Mucosa of stomach (tissue), 1 donor: ENCODE data around the gene TMBIM6.

Source experiments
- H3K27me3 ChIP-seq: one replicate; pipeline ENCODE4 v1.7.0; 2013; ENCODE audit warnings: mild to moderate bottlenecking, low read length; ENCODE audit not compliant: control insufficient read depth, insufficient read depth
- H3K36me3 ChIP-seq: one replicate; pipeline ENCODE4 v1.7.0; 2013; ENCODE audit warnings: low read length; ENCODE audit not compliant: control insufficient read depth, insufficient read depth
- H3K4me1 ChIP-seq: one replicate; pipeline ENCODE4 v1.7.0; 2013; ENCODE audit warnings: mild to moderate bottlenecking, low read length; ENCODE audit not compliant: control insufficient read depth, insufficient read depth
- H3K4me3 ChIP-seq: one replicate; pipeline ENCODE4 v1.7.0; 2013; ENCODE audit warnings: low read length
- H3K9ac ChIP-seq: one replicate; pipeline ENCODE4 v1.7.0; 2013; ENCODE audit warnings: mild to moderate bottlenecking, low read length, moderate library complexity
- H3K9me3 ChIP-seq: one replicate; pipeline ENCODE4 v1.7.0; 2013; ENCODE audit warnings: mild to moderate bottlenecking, low read length, moderate library complexity; ENCODE audit not compliant: control insufficient read depth
- donor health status: Pancreatic carcinoma.

TMBIM6 gene

DNA sequence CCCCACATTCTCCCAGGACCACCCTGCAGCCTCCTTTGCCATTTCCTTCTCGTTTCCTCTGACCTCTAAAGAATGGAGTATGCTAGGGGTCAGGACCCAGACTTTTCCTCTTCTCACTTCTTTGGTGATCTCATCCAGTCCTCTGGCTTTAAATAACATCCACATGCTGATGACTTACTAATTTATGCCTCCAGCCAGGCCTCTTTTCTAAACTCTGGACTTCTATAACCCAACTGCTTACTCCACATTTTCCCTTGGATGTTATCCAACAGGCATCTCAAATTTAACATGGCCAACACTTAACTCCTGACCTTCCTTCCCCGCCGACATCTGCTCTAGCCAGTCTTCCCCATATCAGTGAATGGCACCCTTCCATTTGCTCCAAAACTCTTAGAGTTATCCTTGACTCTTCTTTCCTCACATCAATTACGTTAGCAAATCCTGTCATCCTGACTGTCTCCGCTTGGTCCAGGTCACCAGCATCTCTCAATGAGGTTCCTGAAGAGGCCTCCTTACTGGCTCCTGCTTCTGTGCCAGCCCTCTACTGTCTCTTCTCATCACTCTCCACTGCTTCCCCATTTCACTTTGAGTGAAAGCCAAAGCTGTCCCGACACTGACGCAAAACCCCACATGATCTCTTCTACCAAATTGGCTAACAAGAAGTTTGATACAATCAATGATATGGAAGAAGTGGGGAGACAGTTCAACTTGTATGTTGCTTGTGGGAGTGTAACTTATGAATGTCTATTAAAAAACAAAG is 42.7 kb downstream of the TMBIM6 start:
- no peak overlapping the region for H3K9ac ChIP-seq
- H3K27me3 ChIP-seq = no peaks in the 10 kb centered on the region
- no peaks in the 10 kb centered on the region for H3K9me3 ChIP-seq
- H3K36me3 ChIP-seq = no peaks in the 10 kb centered on the region
- H3K4me1 ChIP-seq = no peaks in the 10 kb centered on the region
- H3K4me3 ChIP-seq = no peak overlapping the region

DNA sequence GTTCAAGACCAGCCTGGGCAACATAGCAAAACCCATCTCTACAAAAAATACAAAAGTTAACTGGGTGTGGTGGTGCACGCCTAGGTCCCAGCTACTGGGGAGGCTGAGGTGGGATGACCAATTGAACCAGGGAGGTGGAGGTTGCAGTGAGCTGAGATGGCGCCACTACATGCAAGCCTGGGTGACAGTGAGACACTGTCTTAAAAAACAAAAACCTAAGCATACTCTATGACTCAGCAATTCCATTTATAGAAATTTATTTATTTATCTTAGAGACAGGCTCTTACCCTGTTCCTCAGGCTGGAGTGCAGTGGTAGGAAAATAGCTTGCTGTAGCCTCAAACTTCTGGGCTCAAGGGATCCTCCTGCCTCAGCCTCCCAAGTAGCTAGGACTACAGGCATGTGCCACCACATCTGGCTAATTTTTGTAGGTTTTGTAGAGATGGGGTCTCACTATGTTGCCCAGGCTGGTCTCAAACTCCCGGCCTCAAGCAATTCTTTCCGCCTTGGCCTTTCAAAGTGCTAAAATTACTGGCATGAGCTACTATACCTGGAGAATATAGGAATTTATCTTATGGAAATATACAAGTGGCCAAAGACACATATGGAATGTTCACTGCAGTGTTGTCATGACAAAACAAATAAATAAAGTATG is 43.5 kb downstream of the TMBIM6 start:
- Histone ChIP-seq H3K9ac (no peak overlapping the region), H3K27me3 (no peaks in the 10 kb centered on the region), H3K4me3 (no peak overlapping the region), H3K36me3 (no peaks in the 10 kb centered on the region), H3K9me3 (no peaks in the 10 kb centered on the region), H3K4me1 (no peaks in the 10 kb centered on the region)

DNA sequence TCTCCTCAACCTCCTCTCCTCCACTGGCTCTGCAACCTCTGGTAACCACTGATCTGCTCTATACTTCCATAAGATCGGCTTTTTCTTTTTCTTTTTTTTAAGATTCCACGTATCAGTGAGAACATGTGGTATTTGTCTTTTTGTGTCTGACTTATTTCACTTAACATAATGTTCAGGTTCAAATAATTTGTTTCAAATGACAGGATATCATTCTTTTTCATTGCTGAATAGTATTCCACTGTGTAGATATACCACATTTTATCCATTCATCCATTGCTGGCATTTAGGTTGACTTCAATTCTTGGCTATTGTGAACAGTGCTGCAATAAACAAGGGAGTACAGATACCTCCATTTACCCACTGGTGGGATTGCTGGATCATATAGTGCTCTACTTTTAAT is 46.3 kb downstream of the TMBIM6 start:
- no peaks in the 10 kb centered on the region for H3K27me3 ChIP-seq
- no peaks in the 10 kb centered on the region for H3K36me3 ChIP-seq
- H3K9ac ChIP-seq = no peak overlapping the region
- no peaks in the 10 kb centered on the region for H3K9me3 ChIP-seq
- H3K4me1 ChIP-seq = no peaks in the 10 kb centered on the region
- H3K4me3 ChIP-seq = no peak overlapping the region

DNA sequence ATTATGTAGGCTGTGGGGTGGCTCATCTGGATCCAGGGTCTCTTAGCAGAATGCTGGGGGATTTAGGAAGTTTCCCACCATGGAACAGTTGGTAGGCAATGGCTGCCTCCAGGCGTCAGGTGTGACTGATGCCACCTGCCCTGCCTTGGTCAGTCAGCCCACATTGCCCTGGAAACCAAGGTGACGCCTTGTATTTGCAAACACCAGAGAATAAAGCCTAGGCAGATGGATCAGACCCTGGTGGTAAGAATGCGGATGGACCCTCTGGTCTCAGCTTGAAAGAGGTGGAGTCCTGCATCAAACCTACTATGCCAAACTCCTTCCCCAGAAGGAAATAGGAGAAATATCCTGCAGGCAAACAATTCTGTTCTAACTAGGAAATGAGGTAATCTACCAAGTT is 48.6 kb downstream of the TMBIM6 start:
- H3K4me1 ChIP-seq = no peaks in the 10 kb centered on the region
- H3K36me3 ChIP-seq = no peaks in the 10 kb centered on the region
- H3K27me3 ChIP-seq = no peaks in the 10 kb centered on the region
- no peaks in the 10 kb centered on the region for H3K9me3 ChIP-seq
- no peak overlapping the region for H3K9ac ChIP-seq
- H3K4me3 ChIP-seq = no peak overlapping the region

DNA sequence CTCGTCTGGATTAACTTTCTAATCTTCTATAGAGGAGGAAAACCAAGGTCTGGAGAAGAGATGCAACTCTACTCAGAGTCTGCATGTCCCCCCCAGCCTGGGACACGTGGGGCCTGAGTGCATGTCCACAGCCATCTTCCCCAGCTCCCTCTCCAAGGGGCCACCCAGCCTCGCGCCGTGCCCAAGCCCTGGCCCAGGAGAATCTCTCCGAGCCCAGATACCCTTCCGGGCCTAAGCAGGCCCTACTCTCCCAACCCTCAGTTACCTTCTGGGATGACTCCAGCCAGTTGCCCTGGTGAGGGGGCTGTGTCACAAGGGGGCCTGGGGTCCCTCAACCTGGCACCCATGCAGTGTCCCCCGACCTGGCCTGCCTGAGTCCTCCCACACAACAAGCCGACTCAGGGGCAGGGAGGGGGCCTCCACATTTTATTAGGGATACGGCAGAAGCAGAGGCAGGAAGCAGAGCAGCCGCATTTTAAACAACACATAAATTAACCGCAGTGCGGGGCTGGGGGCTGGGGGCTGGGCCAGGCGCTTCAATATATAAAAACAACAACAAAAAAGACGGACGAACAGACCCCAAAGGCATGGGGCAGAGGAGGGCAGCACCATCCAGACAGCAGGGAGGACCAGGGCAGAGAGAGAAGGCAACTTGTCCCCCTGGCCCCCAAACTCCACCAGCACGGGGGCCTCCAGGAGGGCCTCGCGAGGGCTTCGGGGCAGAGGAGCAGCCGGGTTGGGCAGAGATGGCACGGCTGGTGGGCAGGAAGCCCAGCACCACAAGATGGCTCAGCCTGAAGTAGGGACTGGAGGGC is 49.6 kb downstream of the TMBIM6 start:
- Histone ChIP-seq H3K9me3 (no peaks in the 10 kb centered on the region), H3K9ac (no peak overlapping the region), H3K36me3 (no peaks in the 10 kb centered on the region), H3K4me3 (no peak overlapping the region), H3K4me1 (no peaks in the 10 kb centered on the region), H3K27me3 (no peaks in the 10 kb centered on the region)

DNA sequence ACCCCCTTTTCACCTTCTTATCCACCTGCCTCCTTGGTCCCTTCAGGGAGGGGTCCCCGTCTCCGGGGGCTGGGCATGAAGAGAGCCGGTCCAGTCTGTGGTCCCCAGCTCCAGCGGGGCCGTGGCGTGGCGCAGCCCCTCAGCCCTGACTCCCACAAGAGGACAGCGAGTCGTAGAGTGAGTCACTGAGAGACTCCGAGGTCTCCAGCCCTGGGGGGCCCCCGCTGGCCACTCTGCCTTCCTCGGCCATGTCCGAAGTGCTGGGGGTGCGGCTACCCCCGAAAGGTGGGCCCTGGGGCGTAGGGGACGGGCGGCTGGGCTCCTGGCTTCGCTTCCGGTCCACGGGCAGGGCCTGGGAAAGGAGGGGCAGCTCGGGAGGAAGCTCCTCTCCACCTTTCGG is 50.3 kb downstream of the TMBIM6 start:
- no peaks in the 10 kb centered on the region for H3K27me3 ChIP-seq
- H3K4me3 ChIP-seq = no peak overlapping the region
- H3K9ac ChIP-seq = no peak overlapping the region
- H3K9me3 ChIP-seq = no peaks in the 10 kb centered on the region
- H3K4me1 ChIP-seq = no peaks in the 10 kb centered on the region
- H3K36me3 ChIP-seq = no peaks in the 10 kb centered on the region

DNA sequence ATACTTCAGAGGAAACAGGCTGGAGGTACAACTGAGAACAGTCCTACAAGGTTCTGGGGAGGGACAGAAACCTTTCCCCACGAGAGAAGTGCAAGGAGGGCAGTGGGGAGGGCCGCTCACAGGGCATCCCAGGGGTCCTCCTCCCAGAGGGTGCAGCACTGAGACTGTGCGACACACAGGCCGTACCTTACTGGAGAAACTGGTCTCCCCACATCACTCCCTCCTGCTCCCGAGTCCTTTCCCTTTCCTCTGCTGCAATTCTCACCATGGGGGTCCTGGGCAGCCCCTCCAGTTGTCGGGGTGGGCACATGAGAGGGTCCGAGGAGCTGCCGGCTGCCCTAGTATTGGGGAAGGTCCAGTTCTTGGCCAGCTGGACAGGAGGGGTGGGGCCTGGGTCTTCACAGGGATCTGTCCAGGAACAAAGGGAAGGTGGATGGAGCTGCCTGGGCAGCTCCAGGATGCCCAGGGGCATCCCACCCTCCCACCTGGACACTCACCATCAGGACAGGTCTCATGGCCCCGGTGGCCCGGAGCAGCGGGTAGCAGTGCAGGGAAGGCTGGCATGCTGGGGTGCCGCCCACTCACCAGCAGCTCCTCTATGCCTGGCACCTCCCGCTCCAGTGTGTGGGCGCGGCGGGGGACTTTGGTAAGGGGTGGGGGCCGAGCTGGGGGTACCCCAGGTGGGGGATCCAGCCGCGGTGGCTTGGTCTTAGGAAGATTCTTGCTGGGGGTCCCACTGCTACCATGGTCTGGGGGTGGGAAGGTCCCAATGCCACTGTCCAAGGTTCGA is 51.0 kb downstream of the TMBIM6 start:
- Histone ChIP-seq H3K4me3 (no peak overlapping the region), H3K27me3 (no peaks in the 10 kb centered on the region), H3K36me3 (no peaks in the 10 kb centered on the region), H3K9ac (no peak overlapping the region), H3K4me1 (no peaks in the 10 kb centered on the region), H3K9me3 (no peaks in the 10 kb centered on the region)

DNA sequence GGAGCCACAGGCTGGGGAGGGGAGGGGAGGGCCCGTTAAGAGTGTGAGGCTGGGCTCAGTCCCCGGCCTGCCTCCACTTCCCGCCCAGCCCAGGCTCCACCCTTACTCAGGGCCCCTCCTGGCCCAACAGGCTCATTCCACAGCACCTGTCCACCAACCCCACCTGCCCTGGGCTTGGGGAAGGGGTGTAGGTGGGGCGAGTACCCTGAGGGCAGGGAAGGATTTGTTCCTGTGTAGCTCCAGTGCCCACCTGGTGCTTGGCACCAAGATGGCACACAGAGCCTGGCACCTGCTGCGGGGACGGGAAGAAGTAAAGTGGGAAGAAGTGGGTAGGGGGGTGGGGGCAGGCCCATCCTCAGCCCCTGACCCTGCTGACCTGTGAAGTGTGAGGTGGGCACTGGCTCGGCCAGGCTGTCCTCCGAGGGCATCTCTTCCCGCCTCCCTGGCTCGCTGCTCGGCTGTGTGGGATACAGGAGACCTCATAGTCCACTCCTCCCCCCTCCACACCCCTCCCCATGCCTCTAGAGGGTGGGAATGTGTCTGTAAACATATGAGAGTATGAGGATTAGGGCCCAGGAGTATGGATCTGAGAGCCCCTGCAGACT is 51.7 kb downstream of the TMBIM6 start:
- Histone ChIP-seq H3K36me3 (no peaks in the 10 kb centered on the region), H3K9me3 (no peaks in the 10 kb centered on the region), H3K4me1 (no peaks in the 10 kb centered on the region), H3K27me3 (no peaks in the 10 kb centered on the region), H3K4me3 (no peak overlapping the region), H3K9ac (no peak overlapping the region)

DNA sequence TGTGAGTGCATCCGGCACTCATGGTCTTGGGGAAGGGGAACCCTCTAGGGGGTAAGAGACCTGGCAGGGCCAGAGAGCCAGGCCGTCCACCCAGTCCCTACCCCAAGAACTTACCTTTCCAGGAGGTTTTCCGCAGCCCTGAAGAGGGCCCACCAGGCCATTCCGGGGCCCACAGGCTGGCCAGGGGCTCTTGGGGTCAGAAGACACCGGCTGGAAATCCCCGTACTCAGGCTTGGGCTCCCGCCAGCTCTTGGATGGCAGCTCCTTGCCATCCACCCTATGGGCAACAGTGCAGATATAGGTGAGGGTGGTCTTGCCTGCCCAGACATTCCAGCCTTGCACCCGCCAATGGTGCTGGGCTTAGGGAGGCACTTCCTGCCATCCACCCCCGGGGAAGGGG is 52.3 kb downstream of the TMBIM6 start:
- no peak overlapping the region for H3K4me3 ChIP-seq
- H3K9me3 ChIP-seq = no peaks in the 10 kb centered on the region
- H3K9ac ChIP-seq = no peak overlapping the region
- H3K36me3 ChIP-seq = no peaks in the 10 kb centered on the region
- H3K27me3 ChIP-seq = no peaks in the 10 kb centered on the region
- no peaks in the 10 kb centered on the region for H3K4me1 ChIP-seq

DNA sequence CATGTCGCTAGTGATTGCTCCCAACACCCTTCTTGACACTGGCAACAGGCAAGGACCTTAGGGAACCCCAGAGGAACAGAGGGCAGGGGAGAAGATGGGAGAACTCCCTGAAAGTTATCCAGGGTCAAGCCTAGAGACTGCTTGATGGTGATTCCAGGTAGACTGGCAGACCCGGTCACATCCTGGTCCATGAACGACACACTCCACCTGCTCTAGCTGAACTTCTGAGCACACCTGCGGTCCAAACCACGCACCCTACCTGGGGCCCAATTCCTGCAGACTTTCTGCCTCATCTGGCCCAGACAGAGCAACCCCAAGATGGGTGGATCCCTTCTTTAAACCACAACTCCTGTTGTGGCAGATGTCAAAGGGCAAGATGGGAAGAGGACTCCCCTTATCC is 52.7 kb downstream of the TMBIM6 start:
- Histone ChIP-seq H3K4me1 (no peaks in the 10 kb centered on the region), H3K9ac (no peak overlapping the region), H3K9me3 (no peaks in the 10 kb centered on the region), H3K27me3 (no peaks in the 10 kb centered on the region), H3K4me3 (no peak overlapping the region), H3K36me3 (no peaks in the 10 kb centered on the region)

DNA sequence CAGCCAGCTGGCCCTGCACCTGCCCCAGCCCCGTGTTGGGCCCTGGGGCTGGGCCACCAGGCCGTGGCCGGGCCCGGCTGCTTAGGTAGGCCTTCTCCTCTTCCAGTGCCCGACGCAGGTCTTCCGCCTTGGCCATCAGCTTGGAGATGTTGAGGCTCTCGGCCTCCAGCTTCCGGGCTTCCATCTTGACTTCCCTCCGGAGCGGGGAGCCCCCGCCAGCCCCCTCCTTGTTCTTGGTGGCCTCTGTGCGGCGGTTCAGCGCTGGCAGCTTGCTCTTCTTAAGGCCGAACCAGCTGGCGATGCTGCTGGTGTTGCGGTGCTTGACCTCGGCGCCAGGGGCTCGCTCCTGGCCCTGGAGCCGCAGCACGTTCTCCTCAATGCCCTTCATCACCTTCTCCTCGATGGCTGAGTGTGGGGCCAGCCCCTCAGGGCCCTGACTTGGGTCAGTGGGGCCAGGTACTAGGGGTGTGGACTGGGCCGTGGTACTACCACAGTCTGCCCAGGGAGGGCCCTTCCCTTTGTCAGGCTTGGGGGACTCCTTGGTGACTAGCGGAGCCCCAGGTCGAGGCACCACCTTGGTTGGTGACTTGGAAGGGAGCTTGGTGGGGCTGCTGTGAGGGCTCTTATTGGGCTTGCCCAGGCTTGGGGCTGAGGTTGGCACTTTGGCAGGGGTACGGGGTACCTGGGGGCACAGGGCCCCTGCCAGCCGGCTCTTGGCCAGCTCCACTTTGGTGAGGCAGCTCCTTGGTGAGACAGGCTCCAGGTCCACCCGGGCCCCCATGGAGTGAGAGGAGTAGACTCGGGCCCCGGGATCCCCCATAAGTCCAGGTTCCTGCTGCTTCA is 53.7 kb downstream of the TMBIM6 start:
- no peaks in the 10 kb centered on the region for H3K36me3 ChIP-seq
- no peaks in the 10 kb centered on the region for H3K4me1 ChIP-seq
- H3K9me3 ChIP-seq = no peaks in the 10 kb centered on the region
- no peak overlapping the region for H3K9ac ChIP-seq
- H3K27me3 ChIP-seq = no peaks in the 10 kb centered on the region
- no peak overlapping the region for H3K4me3 ChIP-seq
